Ovary (tissue), 9 donors: ENCODE results near the gene SMIM23. TPM values are rescaled to one million over a fixed set of nuclear protein-coding genes. Genes with fewer than 3 reads are reported as not detected.

ENCODE experiments used
- DNase-seq, 5 donors: peaks; one replicate each; pipeline ENCODE4 v3.0.0-alpha.2; 2019 to 2020
- H3K27ac ChIP-seq, 2 donors: fragments of 200-600 bp; one replicate each; pipeline versions ENCODE4 v1.5.1 to v1.8.0; 2019 to 2022
- H3K27me3 ChIP-seq: fragments of 200-600 bp; one replicate; pipeline ENCODE4 v1.8.0; 2022
- H3K36me3 ChIP-seq: fragments of 200-600 bp; sonication (generic); one replicate; pipeline ENCODE4 v1.5.1; 2019
- H3K4me1 ChIP-seq: one replicate; pipeline ENCODE4 v1.8.1; 2013; ENCODE audit warnings: mild to moderate bottlenecking, moderate library complexity; ENCODE audit not compliant: insufficient read depth
- H3K4me3 ChIP-seq: fragments of 200-600 bp; sonication (generic); one replicate; pipeline ENCODE4 v1.5.1; 2017
- H3K9me3 ChIP-seq, 2 donors: fragments of 200-600 bp in 1 of 2; sonication (generic) in 1 of 2; one replicate each; pipeline versions ENCODE4 v1.5.1 to v1.8.1; 2013 to 2019; ENCODE audit warnings: mild to moderate bottlenecking in 1 of 2, moderate library complexity in 1 of 2
- CTCF ChIP-seq, 3 donors: fragments of 450-650 bp in 2 of 3; fragments of 200-600 bp in 1 of 3; IDR thresholded peaks; one replicate each; pipeline versions ENCODE4 v1.5.1 to v1.8.0; 2016 to 2022; ENCODE audit warnings: antibody characterized with exemption in 3 of 3, mild to moderate bottlenecking in 1 of 3
- EP300 ChIP-seq: sonication (generic); formaldehyde crosslinking; IDR thresholded peaks from one replicate; pipeline ENCODE4 v1.6.1; 2017; ENCODE audit warnings: antibody characterized with exemption
- POLR2A ChIP-seq: fragments of 450-650 bp; IDR thresholded peaks from one replicate; pipeline ENCODE4 v1.6.1; 2017; ENCODE audit warnings: antibody characterized with exemption, mild to moderate bottlenecking, moderate library complexity
- WGBS, 3 donors: extraction: QIAGEN DNeasy Blood & Tissue Kit in 1 of 3; methylation state at CpG; one replicate each; pipeline versions ENCODE4 v1.1.5 to v1.1.7; 2013 to 2017; 5-methylcytosine and 5-hydroxymethylcytosine counted together
- intact Hi-C, 4 donors: fragments of 100-400 bp; cut with DNase I; formaldehyde crosslinking; loops; one replicate each; pipeline versions ENCODE4 v1.11.0 to v1.15.1; 2022 to 2023
- polyA plus RNA-seq, 2 donors: library from polyadenylated mRNA; stranded (reverse); fragments of 200-250 nt in 1 of 2; fragments of 350-450 nt in 1 of 2; fragmentation: Illumina TruSeq in 1 of 2; extraction: RNeasy Lipid Tissue Mini Kit (QIAGEN cat#74804) in 1 of 2; gene quantifications; one replicate each; pipeline ENCODE4 v1.2.3, GENCODE V29; 2013 to 2014
- total RNA-seq, 7 donors: library from RNA; depleted of rRNA in 2 of 7; stranded (reverse); fragments of >200 nt in 2 of 7; fragmentation: NEBNext Ultra II Directional in 3 of 7; extraction: Animal tissue kit (Norgen Biotek cat#: 25700) in 3 of 7; gene quantifications; one replicate each; pipeline versions ENCODE4 v1.1.0 to v1.2.4, GENCODE V29; 2016 to 2023
- donor health status: DM: no; HTN: no; CAD: no; lungs with moderate emphysema.
- donor health status: DM: no; HTN: no; CAD: no.
- donor health status: Bipolar disorder and iron deficiency.
- donor health status: DM: yes; HTN: yes; CAD: no.
- donor health status: DM: no; HTN: no; CAD: no.
- donor health status: DM: yes; HTN: yes; CAD: no.

The SMIM23 gene
- total and polyA plus RNA-seq, 9 donors = not detected

GRCh38 chr5:171837522-171837921, 51.9 kb downstream of the SMIM23 start:
- intact Hi-C loops = loop anchor here in 1 of 4 donors (10.0 kb wide), 1 partner anchor 63 kb away; no protein-coding TSS in a partner anchor
- TF ChIP-seq CTCF (IDR thresholded peaks at IDR 0.05) (no peak), POLR2A (no peak), EP300 (no peak)
- no peak for DNase-seq
- Histone ChIP-seq H3K4me3 (no peak overlapping the region), H3K9me3 (no peaks in the 10 kb centered on the region), H3K27me3 (no peaks in the 10 kb centered on the region), H3K4me1 (no peaks in the 10 kb centered on the region), H3K27ac (no peak overlapping the region), H3K36me3 (no peaks in the 10 kb centered on the region)

DNA sequence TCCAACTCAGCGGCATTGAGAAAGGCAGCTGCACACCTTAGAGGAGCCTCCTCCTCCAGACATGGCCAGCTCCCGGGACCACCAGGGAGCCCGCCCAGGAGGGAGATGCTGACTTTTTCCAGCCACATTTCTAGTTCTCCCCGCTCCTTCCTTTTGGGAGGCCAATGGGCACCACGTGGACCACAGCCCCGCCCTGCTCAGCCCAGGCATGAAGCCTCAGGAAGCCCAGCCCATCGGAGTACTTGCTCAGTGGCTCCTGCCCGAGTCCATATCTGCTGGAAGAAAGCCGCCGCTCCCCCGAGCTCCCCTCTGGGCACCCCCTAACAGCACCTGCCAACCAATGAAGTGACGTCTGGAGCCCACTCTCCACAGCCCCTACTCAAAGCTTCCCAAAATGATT, 52.4 kb downstream of the SMIM23 start:
- 68 to 74% (median 70%) methylated on average over 12 of the region's 12 CpGs for WGBS, 3 donors
- no peak for DNase-seq
- no peaks in the 10 kb centered on the region for H3K4me1 ChIP-seq
- no peak overlapping the region for H3K27ac ChIP-seq
- no peak overlapping the region for H3K4me3 ChIP-seq
- no peaks in the 10 kb centered on the region for H3K36me3 ChIP-seq
- intact Hi-C loops = loop anchor here in 1 of 4 donors (10.0 kb wide), 1 partner anchor 63 kb away; no protein-coding TSS in a partner anchor
- TF ChIP-seq CTCF (IDR thresholded peaks at IDR 0.05) = no peak
- TF ChIP-seq POLR2A = no peak
- no peaks in the 10 kb centered on the region for H3K9me3 ChIP-seq
- H3K27me3 ChIP-seq = no peaks in the 10 kb centered on the region

DNA sequence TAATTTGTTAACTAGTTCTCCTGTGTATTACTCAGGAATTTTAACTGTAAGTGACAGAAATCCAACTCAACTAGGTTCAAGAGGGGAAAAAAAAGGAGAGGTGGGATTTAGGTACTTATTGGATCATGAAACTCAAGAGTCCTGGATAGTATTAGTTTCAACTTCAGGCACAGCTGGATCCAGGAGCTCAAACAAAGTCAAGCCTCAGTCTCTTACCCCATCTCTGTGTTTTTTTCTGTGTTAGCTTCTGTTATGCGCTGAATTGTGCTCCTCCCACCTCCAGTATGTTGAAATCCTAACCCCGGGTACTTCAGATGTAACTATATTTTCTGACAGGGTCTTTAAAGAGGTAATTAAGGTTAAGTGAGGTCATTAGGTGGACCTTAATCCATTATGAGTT, 53.5 kb downstream of the SMIM23 start:
- WGBS, 3 donors = 76 to 80% (median 79%) methylated on average over 2 of the region's 2 CpGs
- H3K4me3 ChIP-seq = no peak overlapping the region
- no peaks in the 10 kb centered on the region for H3K4me1 ChIP-seq
- no peaks in the 10 kb centered on the region for H3K9me3 ChIP-seq
- H3K27ac ChIP-seq = no peak overlapping the region
- no peaks in the 10 kb centered on the region for H3K27me3 ChIP-seq
- H3K36me3 ChIP-seq = no peaks in the 10 kb centered on the region
- TF ChIP-seq EP300 (no peak), CTCF (IDR thresholded peaks at IDR 0.05) (no peak)
- intact Hi-C loops = loop anchor here in 1 of 4 donors (10.0 kb wide), 1 partner anchor 64 kb away; no protein-coding TSS in a partner anchor
- no peak for DNase-seq

- H3K9me3 ChIP-seq = no peaks in the 10 kb centered on the region
- H3K4me1 ChIP-seq = no peaks in the 10 kb centered on the region
- TF ChIP-seq EP300 (no peak), POLR2A (no peak), CTCF (IDR thresholded peaks at IDR 0.05) (no peak)
- WGBS, 3 donors = 44 to 46% (median 45%) methylated on average over 2 of the region's 2 CpGs
- no peaks in the 10 kb centered on the region for H3K27me3 ChIP-seq
- H3K4me3 ChIP-seq = no peak overlapping the region
- intact Hi-C loops = no loop called here
- DNase-seq = no peak
- no peak overlapping the region for H3K27ac ChIP-seq
- no peaks in the 10 kb centered on the region for H3K36me3 ChIP-seq
Observed at GRCh38 chr5:171840066-171840465, 54.4 kb downstream of the SMIM23 start.

Other genes starting within 250 kb of the SMIM23 start
- 10 to 100 TPM; 49.8 to 73.4 (median 53.0) TPM for gene FBXW11, start 220.8 kb downstream of the SMIM23 start, total RNA-seq
- 10 to 100 TPM; 20.5 to 70.0 TPM for gene FBXW11, start 220.8 kb downstream of the SMIM23 start, polyA plus RNA-seq